ENCODE measurements around the gene HSPA12A.

Gene HSPA12A

GRCh38 chr10:116671274-116671926 lies 71.0 kb downstream of the HSPA12A start:
- Histone ChIP-seq H3K27me3 (replicated peaks) (no peaks in the 10 kb centered on the region), H3K4me3 (ENCODE audit: low read depth, low read length) (no peak overlapping the region), H3K36me3 (replicated peaks) (no peaks in the 10 kb centered on the region), H3K27ac (no peak overlapping the region)
- DNase-seq, result no peak
- no peak for TF ChIP-seq CTCF (IDR thresholded peaks at IDR 0.05; ENCODE audit: low read depth, low read length, missing control alignments)
- in situ Hi-C loops (cut with HindIII; ENCODE audit: low pct_ligation_motif_present, low sequenced_read_pairs), result no loop called here

GRCh38 chr10:116670706-116671105 lies 71.7 kb downstream of the HSPA12A start:
- in situ Hi-C loops (cut with HindIII; ENCODE audit: low pct_ligation_motif_present, low sequenced_read_pairs), result no loop called here
- no peak for TF ChIP-seq CTCF (IDR thresholded peaks at IDR 0.05; ENCODE audit: low read depth, low read length, missing control alignments)
- no peak for DNase-seq
- Histone ChIP-seq H3K36me3 (replicated peaks) (no peaks in the 10 kb centered on the region), H3K27ac (no peak overlapping the region), H3K27me3 (replicated peaks) (no peaks in the 10 kb centered on the region), H3K4me3 (ENCODE audit: low read depth, low read length) (no peak overlapping the region)

- in situ Hi-C loops (cut with HindIII; ENCODE audit: low pct_ligation_motif_present, low sequenced_read_pairs), result no loop called here
- TF ChIP-seq CTCF (IDR thresholded peaks at IDR 0.05; ENCODE audit: low read depth, low read length, missing control alignments), result no peak
- Histone ChIP-seq H3K27ac (no peak overlapping the region), H3K36me3 (replicated peaks) (no peaks in the 10 kb centered on the region), H3K4me3 (ENCODE audit: low read depth, low read length) (no peak overlapping the region), H3K27me3 (replicated peaks) (no peaks in the 10 kb centered on the region)
- DNase-seq, result no peak
Measured at GRCh38 chr10:116669832-116670644, 72.3 kb downstream of the HSPA12A start.

GRCh38 chr10:116669080-116669479 lies 73.3 kb downstream of the HSPA12A start:
- no peaks in the 10 kb centered on the region for H3K27me3 ChIP-seq (replicated peaks)
- no peak for DNase-seq
- no peak for TF ChIP-seq CTCF (IDR thresholded peaks at IDR 0.05; ENCODE audit: low read depth, low read length, missing control alignments)
- no peaks in the 10 kb centered on the region for H3K36me3 ChIP-seq (replicated peaks)
- no peak overlapping the region for H3K4me3 ChIP-seq (ENCODE audit: low read depth, low read length)
- no peak overlapping the region for H3K27ac ChIP-seq
- in situ Hi-C loops (cut with HindIII; ENCODE audit: low pct_ligation_motif_present, low sequenced_read_pairs), result no loop called here

- Histone ChIP-seq H3K27me3 (replicated peaks) (no peaks in the 10 kb centered on the region), H3K27ac (no peak overlapping the region), H3K36me3 (replicated peaks) (no peaks in the 10 kb centered on the region), H3K4me3 (ENCODE audit: low read depth, low read length) (no peak overlapping the region)
- in situ Hi-C loops (cut with HindIII; ENCODE audit: low pct_ligation_motif_present, low sequenced_read_pairs), result no loop called here
- DNase-seq, result no peak
- TF ChIP-seq CTCF (IDR thresholded peaks at IDR 0.05; ENCODE audit: low read depth, low read length, missing control alignments), result no peak
Measured at GRCh38 chr10:116668446-116668845, 73.9 kb downstream of the HSPA12A start.
